ENCODE results near the gene CEACAM6. TPM values are rescaled to one million over a fixed set of nuclear protein-coding genes. Genes with fewer than 3 reads are reported as not detected.

CEACAM6 gene
- total RNA-seq, 2 donors from 2014 or later = not detected

DNA sequence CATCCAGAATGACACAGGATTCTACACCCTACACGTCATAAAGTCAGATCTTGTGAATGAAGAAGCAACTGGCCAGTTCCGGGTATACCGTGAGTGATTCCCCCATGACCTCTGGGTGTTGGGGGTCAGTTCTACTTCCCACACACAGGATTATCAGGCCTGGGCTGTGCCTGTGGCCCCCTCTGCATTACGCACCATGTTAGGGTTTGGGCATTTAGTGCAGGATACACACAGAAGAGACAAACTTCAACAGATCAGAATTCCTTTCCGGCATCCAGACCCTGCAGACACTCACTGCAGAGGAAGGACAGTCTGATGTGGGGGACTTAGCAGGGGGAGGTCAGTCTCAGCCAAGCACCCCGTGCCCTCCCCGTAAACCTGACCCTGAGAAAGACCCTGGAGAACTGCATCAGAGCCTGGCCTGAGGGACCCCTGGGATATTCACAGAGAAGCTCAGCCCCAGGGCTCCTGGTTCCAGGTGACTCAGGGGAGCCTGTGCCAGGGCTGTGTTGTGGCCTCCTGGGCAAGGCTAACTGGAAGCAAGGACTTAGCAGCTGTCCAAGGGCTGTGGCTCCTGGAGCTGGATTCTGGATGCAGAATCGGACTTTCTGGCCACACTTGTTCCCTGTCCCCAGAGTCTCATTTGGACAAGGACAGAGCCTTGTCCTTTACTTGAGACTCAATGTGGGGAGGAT is 45.2 kb upstream of the CEACAM6 start:
- Histone ChIP-seq H3K4me1 (ENCODE audit: control insufficient read depth in 1 of 2, low read depth in 2 of 2) (no peaks in the 10 kb centered on the region), H3K9me3 (no peaks in the 10 kb centered on the region), H3K36me3 (no peaks in the 10 kb centered on the region), H3K27me3 (replicated peaks; ENCODE audit: insufficient read depth) (no peaks in the 10 kb centered on the region), H3K27ac (no peak overlapping the region), H3K4me3 (no peak overlapping the region)
- ATAC-seq (ENCODE audit: insufficient number of reproducible peaks, low FRiP score, low read depth) (no peak), DNase-seq (ENCODE audit: low spot score) (no peak)
- TF ChIP-seq, protein P1, sequence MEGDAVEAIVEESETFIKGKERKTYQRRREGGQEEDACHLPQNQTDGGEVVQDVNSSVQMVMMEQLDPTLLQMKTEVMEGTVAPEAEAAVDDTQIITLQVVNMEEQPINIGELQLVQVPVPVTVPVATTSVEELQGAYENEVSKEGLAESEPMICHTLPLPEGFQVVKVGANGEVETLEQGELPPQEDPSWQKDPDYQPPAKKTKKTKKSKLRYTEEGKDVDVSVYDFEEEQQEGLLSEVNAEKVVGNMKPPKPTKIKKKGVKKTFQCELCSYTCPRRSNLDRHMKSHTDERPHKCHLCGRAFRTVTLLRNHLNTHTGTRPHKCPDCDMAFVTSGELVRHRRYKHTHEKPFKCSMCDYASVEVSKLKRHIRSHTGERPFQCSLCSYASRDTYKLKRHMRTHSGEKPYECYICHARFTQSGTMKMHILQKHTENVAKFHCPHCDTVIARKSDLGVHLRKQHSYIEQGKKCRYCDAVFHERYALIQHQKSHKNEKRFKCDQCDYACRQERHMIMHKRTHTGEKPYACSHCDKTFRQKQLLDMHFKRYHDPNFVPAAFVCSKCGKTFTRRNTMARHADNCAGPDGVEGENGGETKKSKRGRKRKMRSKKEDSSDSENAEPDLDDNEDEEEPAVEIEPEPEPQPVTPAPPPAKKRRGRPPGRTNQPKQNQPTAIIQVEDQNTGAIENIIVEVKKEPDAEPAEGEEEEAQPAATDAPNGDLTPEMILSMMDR (IDR thresholded peaks at IDR 0.05) = no peak

DNA sequence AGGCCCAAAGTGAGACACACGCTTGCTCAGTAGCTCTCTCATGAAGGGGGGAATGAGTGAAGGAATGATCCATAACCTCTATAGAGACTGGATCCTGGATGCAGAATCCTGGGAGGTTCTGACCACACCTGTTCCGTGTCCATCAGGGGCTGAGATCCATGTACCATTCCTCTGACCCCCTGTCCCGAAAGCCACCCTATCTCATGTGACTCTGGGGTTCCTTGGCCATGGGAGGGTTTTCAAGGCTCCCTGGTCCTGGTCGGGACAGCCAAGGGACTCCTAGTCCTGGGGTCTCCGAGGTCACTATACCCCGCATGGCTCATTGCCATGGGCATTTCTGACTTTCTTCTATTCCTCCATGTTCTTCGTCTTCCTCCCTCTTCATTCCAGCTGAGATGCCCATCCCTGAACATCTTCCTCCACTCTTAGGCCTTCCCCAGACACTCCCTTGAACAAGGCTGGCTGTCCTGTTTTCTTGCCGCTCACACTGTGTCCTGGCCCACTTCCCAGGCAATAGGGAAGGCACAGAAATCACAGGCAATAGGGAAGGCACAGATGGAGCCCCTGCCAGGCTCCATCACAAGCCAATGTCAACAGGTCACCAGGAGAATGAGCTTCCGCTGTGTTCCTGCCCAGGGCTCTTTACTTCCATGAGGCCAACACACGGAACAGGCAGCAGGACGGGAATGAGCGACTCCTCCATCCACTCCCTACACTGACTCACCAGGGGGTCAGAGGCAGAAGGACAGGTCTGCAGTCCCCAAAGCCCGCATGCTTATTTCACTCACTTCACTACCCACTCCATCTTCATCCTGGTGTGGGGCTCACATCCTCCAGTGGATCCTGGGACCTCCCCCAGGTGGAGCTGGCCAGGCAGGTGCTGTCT is 43.7 kb upstream of the CEACAM6 start:
- H3K36me3 ChIP-seq = no peaks in the 10 kb centered on the region
- H3K27ac ChIP-seq = no peak overlapping the region
- ATAC-seq (ENCODE audit: insufficient number of reproducible peaks, low FRiP score, low read depth) = no peak
- H3K27me3 ChIP-seq (replicated peaks; ENCODE audit: insufficient read depth) = no peaks in the 10 kb centered on the region
- no peaks in the 10 kb centered on the region for H3K9me3 ChIP-seq
- H3K4me1 ChIP-seq (ENCODE audit: control insufficient read depth in 1 of 2, low read depth in 2 of 2) = no peaks in the 10 kb centered on the region
- no peak for DNase-seq (ENCODE audit: low spot score)
- TF ChIP-seq, protein P1 (IDR thresholded peaks at IDR 0.05) = no peak
- H3K4me3 ChIP-seq = no peak overlapping the region

DNA sequence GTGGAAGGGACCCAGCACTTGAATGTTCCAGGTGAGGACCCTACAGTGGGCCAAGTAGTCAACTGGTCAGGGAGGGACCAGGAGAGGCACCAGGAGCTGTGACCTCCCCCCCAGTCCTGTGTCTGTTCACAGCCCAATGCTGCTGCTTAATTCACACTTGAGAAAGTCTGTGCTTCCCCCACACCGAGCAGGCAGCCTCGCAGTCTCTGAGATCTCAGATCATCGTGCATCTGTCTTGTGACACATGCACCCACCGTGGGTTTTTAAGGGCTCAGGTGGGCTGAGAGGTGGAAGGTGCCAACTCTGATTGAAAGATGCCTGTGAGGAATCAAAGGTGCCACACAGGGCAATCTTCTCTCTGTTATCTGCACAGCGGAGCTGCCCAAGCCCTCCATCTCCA is 40.7 kb upstream of the CEACAM6 start:
- ATAC-seq (ENCODE audit: insufficient number of reproducible peaks, low FRiP score, low read depth) = no peak

DNA sequence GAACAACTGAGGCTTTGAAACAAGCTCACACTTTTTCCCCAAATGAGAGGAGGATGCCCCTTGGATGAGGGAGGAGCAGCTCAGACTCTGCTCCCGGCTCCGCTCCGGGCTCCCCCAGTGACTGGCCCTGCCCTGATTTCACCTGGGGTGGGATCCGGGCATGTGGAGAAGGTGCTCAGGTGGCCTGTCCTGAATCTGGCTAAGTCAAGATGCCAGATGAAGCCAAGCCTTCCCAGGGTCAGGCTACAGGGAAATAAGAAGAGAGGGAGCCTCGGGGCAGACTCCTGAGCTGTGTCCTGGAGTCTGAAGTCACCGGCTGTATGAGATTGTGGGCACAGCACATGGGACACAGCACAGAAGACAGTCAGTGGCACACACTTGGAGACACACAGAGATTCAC is 36.6 kb upstream of the CEACAM6 start:
- ATAC-seq (ENCODE audit: insufficient number of reproducible peaks, low FRiP score, low read depth) (no peak), DNase-seq (ENCODE audit: low spot score) (no peak)
- Histone ChIP-seq H3K4me1 (ENCODE audit: control insufficient read depth in 1 of 2, low read depth in 2 of 2) (no peaks in the 10 kb centered on the region), H3K9me3 (no peaks in the 10 kb centered on the region), H3K27me3 (replicated peaks; ENCODE audit: insufficient read depth) (no peaks in the 10 kb centered on the region), H3K4me3 (no peak overlapping the region), H3K36me3 (no peaks in the 10 kb centered on the region), H3K27ac (no peak overlapping the region)
- TF ChIP-seq, protein P1 (IDR thresholded peaks at IDR 0.05) = no peak

More for the DNA sequence above, 40.7 kb upstream of the CEACAM6 start:
- no peak for DNase-seq (ENCODE audit: low spot score)
- Histone ChIP-seq H3K4me1 (ENCODE audit: control insufficient read depth in 1 of 2, low read depth in 2 of 2) (no peaks in the 10 kb centered on the region), H3K4me3 (no peak overlapping the region), H3K36me3 (no peaks in the 10 kb centered on the region), H3K27ac (no peak overlapping the region), H3K27me3 (replicated peaks; ENCODE audit: insufficient read depth) (no peaks in the 10 kb centered on the region), H3K9me3 (no peaks in the 10 kb centered on the region)
- TF ChIP-seq, protein P1 (IDR thresholded peaks at IDR 0.05) = no peak

DNA sequence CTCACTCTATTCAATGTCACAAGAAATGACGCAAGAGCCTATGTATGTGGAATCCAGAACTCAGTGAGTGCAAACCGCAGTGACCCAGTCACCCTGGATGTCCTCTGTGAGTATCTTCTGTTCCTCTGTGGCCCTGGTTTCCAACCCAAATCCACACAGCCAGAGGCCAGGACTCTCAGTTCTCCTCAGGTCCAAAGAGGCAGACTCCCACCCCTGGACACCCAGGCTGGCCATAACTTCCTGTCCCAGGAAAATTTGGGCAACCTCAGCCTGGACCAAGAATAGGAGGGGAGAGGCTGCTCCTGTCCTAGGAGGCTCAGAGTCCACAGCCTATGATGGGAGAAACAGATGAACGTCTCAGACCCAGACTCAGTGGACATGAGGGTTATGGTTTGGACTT is 35.2 kb upstream of the CEACAM6 start:
- Histone ChIP-seq H3K36me3 (no peaks in the 10 kb centered on the region), H3K9me3 (no peaks in the 10 kb centered on the region), H3K27me3 (replicated peaks; ENCODE audit: insufficient read depth) (no peaks in the 10 kb centered on the region), H3K4me1 (ENCODE audit: control insufficient read depth in 1 of 2, low read depth in 2 of 2) (no peaks in the 10 kb centered on the region), H3K4me3 (no peak overlapping the region), H3K27ac (no peak overlapping the region)
- DNase-seq (ENCODE audit: low spot score) (no peak), ATAC-seq (ENCODE audit: insufficient number of reproducible peaks, low FRiP score, low read depth) (no peak)
- TF ChIP-seq, protein P1 (IDR thresholded peaks at IDR 0.05) = no peak
